ENCODE measurements around the gene FRY.

Gene FRY

GRCh38 chr13:32175943-32176342 is 144.4 kb downstream of the FRY start:
- DNase-seq (ENCODE audit: low read depth), result no peak

- no peak for DNase-seq (ENCODE audit: low read depth)
These were observed 145.1 kb downstream of the FRY start for GRCh38 chr13:32176696-32177095.

GRCh38 chr13:32178763-32179162 is 147.2 kb downstream of the FRY start:
- no peak for DNase-seq (ENCODE audit: low read depth)

GRCh38 chr13:32179708-32180107 is 148.1 kb downstream of the FRY start:
- DNase-seq (ENCODE audit: low read depth), result no peak

- no peak for DNase-seq (ENCODE audit: low read depth)
These were observed 156.1 kb downstream of the FRY start for GRCh38 chr13:32187651-32188050.

GRCh38 chr13:32191452-32191998 is 160.0 kb downstream of the FRY start:
- DNase-seq (ENCODE audit: low read depth), result no peak

GRCh38 chr13:32195713-32196112 is 164.1 kb downstream of the FRY start:
- no peak for DNase-seq (ENCODE audit: low read depth)

- no peak for DNase-seq (ENCODE audit: low read depth)
These were observed 167.6 kb downstream of the FRY start for GRCh38 chr13:32199168-32199567.

- DNase-seq (ENCODE audit: low read depth), result no peak
These were observed 169.2 kb downstream of the FRY start for GRCh38 chr13:32200741-32201140.

GRCh38 chr13:32201809-32202208 is 170.2 kb downstream of the FRY start:
- no peak for DNase-seq (ENCODE audit: low read depth)

GRCh38 chr13:32202268-32202667 is 170.7 kb downstream of the FRY start:
- no peak for DNase-seq (ENCODE audit: low read depth)

GRCh38 chr13:32203221-32203620 is 171.6 kb downstream of the FRY start:
- DNase-seq (ENCODE audit: low read depth), result no peak

GRCh38 chr13:32203736-32204135 is 172.2 kb downstream of the FRY start:
- DNase-seq (ENCODE audit: low read depth), result no peak

GRCh38 chr13:32205431-32206096 is 174.0 kb downstream of the FRY start:
- DNase-seq (ENCODE audit: low read depth), result no peak

GRCh38 chr13:32206097-32206740 is 174.6 kb downstream of the FRY start:
- DNase-seq (ENCODE audit: low read depth), result no peak

GRCh38 chr13:32208860-32209259 is 177.3 kb downstream of the FRY start:
- DNase-seq (ENCODE audit: low read depth), result no peak

GRCh38 chr13:32209652-32210051 is 178.1 kb downstream of the FRY start:
- DNase-seq (ENCODE audit: low read depth), result no peak

- no peak for DNase-seq (ENCODE audit: low read depth)
These were observed 178.5 kb downstream of the FRY start for GRCh38 chr13:32210101-32210500.

GRCh38 chr13:32211813-32212212 is 180.2 kb downstream of the FRY start:
- DNase-seq (ENCODE audit: low read depth), result no peak

GRCh38 chr13:32212421-32212820 is 180.8 kb downstream of the FRY start:
- DNase-seq (ENCODE audit: low read depth), result no peak

GRCh38 chr13:32213626-32214025 is 182.1 kb downstream of the FRY start:
- DNase-seq (ENCODE audit: low read depth), result no peak

- no peak for DNase-seq (ENCODE audit: low read depth)
These were observed 182.5 kb downstream of the FRY start for GRCh38 chr13:32214071-32214470.

GRCh38 chr13:32216281-32216680 is 184.7 kb downstream of the FRY start:
- DNase-seq (ENCODE audit: low read depth), result no peak
